ENCODE data around the gene CILP.

- no peak for TF ChIP-seq POLR2A (IDR thresholded peaks at IDR 0.05)
- TF ChIP-seq, protein P1, sequence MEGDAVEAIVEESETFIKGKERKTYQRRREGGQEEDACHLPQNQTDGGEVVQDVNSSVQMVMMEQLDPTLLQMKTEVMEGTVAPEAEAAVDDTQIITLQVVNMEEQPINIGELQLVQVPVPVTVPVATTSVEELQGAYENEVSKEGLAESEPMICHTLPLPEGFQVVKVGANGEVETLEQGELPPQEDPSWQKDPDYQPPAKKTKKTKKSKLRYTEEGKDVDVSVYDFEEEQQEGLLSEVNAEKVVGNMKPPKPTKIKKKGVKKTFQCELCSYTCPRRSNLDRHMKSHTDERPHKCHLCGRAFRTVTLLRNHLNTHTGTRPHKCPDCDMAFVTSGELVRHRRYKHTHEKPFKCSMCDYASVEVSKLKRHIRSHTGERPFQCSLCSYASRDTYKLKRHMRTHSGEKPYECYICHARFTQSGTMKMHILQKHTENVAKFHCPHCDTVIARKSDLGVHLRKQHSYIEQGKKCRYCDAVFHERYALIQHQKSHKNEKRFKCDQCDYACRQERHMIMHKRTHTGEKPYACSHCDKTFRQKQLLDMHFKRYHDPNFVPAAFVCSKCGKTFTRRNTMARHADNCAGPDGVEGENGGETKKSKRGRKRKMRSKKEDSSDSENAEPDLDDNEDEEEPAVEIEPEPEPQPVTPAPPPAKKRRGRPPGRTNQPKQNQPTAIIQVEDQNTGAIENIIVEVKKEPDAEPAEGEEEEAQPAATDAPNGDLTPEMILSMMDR (IDR thresholded peaks at IDR 0.05), result no peak
- TF ChIP-seq POLR2AphosphoS5 (IDR thresholded peaks at IDR 0.05; ENCODE audit: insufficient read depth in 1 of 2, low read depth in 1 of 2), result no peak
Measured at GRCh38 chr15:65212097-65212496, 824 bp upstream of the CILP start.

Measured in vagina (tissue), 2 donors.